AG09319 (cell line): ENCODE measurements around the gene MORF4L1.
"Not testable (repeated sequence)": the region's sequence is repeated elsewhere in the genome, so short reads cannot be mapped to it uniquely, and the experiment has no call there.

Source experiments
- DNase-seq: peaks from one replicate; pipeline ENCODE4 v3.0.0-alpha.2; 2010; ENCODE audit warnings: low read depth; ENCODE audit errors: extremely low read depth
- TF ChIP-seq, protein P1 (sequence below): IDR thresholded peaks from 2 replicates; pipeline ENCODE4 v1.5.1; 2011; ENCODE audit warnings: low read depth, mild to moderate bottlenecking, inconsistent platforms, low read length, moderate library complexity

Gene MORF4L1

GRCh38 chr15:78837543-78837942 is 35.1 kb upstream of the MORF4L1 start:
- no peak for DNase-seq
- TF ChIP-seq, protein P1, sequence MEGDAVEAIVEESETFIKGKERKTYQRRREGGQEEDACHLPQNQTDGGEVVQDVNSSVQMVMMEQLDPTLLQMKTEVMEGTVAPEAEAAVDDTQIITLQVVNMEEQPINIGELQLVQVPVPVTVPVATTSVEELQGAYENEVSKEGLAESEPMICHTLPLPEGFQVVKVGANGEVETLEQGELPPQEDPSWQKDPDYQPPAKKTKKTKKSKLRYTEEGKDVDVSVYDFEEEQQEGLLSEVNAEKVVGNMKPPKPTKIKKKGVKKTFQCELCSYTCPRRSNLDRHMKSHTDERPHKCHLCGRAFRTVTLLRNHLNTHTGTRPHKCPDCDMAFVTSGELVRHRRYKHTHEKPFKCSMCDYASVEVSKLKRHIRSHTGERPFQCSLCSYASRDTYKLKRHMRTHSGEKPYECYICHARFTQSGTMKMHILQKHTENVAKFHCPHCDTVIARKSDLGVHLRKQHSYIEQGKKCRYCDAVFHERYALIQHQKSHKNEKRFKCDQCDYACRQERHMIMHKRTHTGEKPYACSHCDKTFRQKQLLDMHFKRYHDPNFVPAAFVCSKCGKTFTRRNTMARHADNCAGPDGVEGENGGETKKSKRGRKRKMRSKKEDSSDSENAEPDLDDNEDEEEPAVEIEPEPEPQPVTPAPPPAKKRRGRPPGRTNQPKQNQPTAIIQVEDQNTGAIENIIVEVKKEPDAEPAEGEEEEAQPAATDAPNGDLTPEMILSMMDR: no peak

DNA sequence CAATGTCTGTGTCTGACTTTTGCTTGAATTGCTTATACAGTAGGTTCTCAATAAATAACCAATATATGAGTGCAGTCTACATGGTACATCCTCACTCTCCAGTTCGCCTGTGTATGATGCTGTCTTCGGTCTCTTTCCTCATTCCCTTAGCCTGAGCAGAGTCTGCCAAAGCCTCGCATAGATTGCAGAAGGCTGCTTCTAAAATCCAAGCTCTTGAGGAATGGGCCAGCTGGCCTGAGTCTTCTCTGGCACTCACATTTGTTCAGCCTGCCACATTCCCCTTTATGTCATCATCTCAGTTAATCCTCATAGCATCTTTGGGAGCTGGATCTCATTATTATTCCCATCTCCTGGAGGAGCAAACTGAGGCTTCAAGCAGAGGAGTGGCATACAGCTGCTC is 34.2 kb upstream of the MORF4L1 start:
- TF ChIP-seq, protein P1: no peak

DNA sequence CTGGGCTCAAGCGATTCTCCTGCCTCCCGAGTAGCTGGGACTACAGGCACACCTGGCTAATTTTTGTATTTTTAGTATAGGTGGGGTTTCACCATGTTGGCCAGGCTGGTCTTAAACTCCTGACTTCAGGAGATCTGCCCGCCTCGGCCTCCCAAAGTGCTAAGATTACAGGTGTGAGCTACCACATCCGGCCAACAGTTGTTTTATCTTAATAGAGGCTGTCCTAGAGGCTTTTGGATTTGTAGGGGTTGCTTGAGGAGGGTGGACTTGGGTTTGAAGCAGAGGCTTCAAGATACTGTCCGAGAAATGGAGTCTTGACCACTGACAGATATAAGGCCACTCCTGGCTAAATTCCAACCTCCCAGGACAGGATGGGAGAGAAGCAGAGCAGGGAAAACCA is 33.5 kb upstream of the MORF4L1 start:
- DNase-seq: not testable (repeated sequence)

More for the DNA sequence above, 34.2 kb upstream of the MORF4L1 start:
- peak; percentile 27 for DNase-seq

DNA sequence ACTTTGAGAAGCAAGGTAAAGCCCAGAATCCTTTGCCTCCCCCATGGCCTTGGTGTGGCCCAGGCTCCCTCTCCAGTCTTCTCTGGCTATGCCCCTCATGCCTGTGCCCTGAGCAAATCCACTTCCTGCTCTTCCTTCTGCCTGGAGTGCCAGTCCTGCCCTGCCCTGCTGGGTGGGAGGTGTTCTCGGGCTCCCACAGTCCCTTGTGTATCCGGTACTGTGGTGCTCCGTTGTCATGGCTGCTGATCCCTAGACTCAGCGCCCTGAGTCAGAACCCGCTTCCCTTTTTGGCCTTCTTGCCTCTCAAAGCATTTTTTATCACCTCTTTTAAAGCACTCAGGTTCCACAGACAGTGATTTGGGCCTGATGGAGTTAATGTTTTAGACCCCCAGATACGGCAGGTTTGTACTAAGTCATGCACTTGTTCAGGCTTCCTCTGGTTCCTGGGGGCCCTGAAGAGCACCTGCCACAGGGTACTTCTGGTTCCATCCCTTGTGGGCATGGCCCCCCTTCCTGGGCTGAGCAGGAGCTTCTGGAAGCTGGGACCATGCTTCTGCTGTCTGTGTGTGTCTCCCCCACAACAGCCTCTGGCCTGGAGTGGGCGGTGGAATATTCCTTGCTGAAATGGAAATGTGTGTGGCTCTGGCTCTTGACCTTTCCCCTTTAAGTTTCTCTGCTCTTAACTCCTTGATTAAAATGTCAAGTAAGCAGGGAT is 31.9 kb upstream of the MORF4L1 start:
- no peak for DNase-seq
- TF ChIP-seq, protein P1: no peak

DNA sequence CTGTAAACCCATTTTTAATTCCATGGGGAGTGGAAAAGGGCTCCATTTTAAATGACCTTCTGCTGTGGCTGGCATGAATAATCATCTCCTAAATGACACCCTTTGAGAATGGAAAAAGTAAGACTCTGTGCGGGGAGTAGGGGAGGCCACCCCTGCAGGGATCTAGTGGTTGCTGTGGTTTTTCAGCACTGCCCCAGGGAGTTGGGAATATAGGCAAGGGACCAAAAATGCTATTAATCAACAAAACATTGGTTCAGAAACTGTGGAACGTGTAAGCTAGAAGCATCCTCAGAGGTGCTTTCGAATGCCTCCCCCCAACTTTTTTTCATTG is 31.3 kb upstream of the MORF4L1 start:
- TF ChIP-seq, protein P1: no peak
- no peak for DNase-seq

DNA sequence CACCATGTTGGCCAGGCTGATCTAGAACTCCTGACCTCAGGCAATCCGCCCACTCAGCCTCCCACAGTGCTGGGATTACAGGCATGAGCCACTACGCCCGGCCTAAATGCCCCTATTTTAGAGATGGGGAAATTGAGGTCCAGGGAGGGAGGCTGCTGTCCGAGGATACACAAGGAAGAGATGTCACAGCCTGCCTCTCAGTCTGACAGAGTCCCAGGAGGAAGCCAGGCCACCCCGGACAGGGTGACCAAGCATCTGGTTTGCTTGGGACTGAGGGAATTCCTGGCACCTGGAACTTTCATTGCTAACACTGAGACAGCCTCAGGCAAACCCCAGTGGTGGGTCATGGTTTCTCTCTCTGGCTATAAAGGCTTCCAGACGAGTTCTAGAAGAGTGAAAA is 30.8 kb upstream of the MORF4L1 start:
- no peak for DNase-seq
- TF ChIP-seq, protein P1: no peak

- TF ChIP-seq, protein P1: no peak
- no peak for DNase-seq
Observed at GRCh38 chr15:78842519-78842918, 30.2 kb upstream of the MORF4L1 start.

GRCh38 chr15:78846906-78847305 is 25.8 kb upstream of the MORF4L1 start:
- not testable (repeated sequence) for DNase-seq

DNA sequence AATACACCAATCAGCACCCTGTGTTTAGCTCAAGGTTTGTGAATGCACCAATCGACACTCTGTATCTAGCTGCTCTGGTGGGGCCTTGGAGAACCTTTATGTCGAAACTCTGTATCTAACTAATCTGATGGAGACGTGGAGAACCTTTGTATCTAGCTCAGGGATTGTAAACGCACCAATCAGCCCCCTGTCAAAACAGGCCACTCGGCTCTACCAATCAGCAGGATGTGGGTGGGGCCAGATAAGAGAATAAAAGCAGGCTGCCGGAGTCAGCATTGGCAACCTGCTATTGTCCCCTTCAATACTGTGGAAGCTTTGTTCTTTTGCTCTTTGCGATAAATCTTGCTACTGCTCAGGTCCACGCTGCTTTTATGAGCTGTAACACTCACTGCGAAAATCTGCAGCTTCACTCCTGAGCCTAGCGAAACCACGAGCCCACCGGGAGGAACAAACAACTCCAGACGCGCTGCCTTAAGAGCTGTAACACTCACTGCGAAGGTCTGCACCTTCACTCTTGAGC is 25.2 kb upstream of the MORF4L1 start:
- DNase-seq: not testable (repeated sequence)
